Fibroblast of peridontal ligament (primary cell): ENCODE results near the gene ARL9.

Source experiments
- DNase-seq: peaks from one replicate; pipeline ENCODE4 v3.0.0-alpha.2; 2010; ENCODE audit errors: extremely low read depth

The ARL9 gene

GRCh38 chr4:56531149-56531770, 25.7 kb downstream of the ARL9 start:
- DNase-seq, result peak; percentile 4

GRCh38 chr4:56531823-56532222, 26.2 kb downstream of the ARL9 start:
- peak; percentile 7 for DNase-seq

- DNase-seq, result no peak
Measured at GRCh38 chr4:56532239-56532638, 26.6 kb downstream of the ARL9 start.

GRCh38 chr4:56535915-56536314, 30.3 kb downstream of the ARL9 start:
- no peak for DNase-seq

- no peak for DNase-seq
Measured at GRCh38 chr4:56537147-56537546, 31.6 kb downstream of the ARL9 start.

- DNase-seq, result no peak
Measured at GRCh38 chr4:56540826-56541225, 35.2 kb downstream of the ARL9 start.

GRCh38 chr4:56544573-56545131, 39.1 kb downstream of the ARL9 start:
- peak; percentile 72 for DNase-seq

- DNase-seq, result no peak
Measured at GRCh38 chr4:56550642-56551041, 45.1 kb downstream of the ARL9 start.

GRCh38 chr4:56551516-56551915, 45.9 kb downstream of the ARL9 start:
- DNase-seq, result no peak

- no peak for DNase-seq
Measured at GRCh38 chr4:56552273-56552672, 46.7 kb downstream of the ARL9 start.

- DNase-seq, result no peak
Measured at GRCh38 chr4:56570041-56570440, 64.5 kb downstream of the ARL9 start.
